GM19397 (cell line): ENCODE measurements around the gene FAM171A1.

Experiments
- ATAC-seq: cut with Tn5 transposase; IDR thresholded peaks from one replicate; pipeline ENCODE4 v1.9.1; 2021; ENCODE audit warnings: mild to moderate bottlenecking, moderate library complexity; ENCODE audit not compliant: unreplicated experiment

Gene FAM171A1

DNA sequence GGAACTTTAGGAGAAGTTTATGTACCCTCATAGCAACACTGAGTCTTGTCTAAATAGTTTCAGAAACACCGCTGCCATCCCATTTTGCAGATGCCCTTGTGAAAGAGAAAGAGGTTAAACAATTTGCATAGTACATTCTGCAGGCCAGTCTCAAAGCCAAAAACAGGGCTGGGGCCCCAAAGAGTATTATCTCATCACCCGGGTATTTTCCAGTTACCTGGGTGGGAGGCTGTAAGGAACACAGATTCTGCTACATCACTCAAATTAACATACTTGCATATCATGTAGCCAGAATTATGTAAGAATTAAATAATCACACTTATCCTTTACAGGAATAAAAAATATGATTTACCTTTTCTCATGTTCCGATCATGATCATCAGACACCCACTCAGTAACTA is 3.1 kb upstream of the FAM171A1 start:
- no peak for ATAC-seq

- no peak for ATAC-seq
Measured at GRCh38 chr10:15373199-15373598, 2.1 kb upstream of the FAM171A1 start.

- no peak for ATAC-seq
Measured at GRCh38 chr10:15370212-15370855, 755 bp downstream of the FAM171A1 start.

- ATAC-seq = no peak
Measured at GRCh38 chr10:15369256-15370211, 1.6 kb downstream of the FAM171A1 start.

GRCh38 chr10:15368101-15368855 is 2.8 kb downstream of the FAM171A1 start:
- no peak for ATAC-seq

GRCh38 chr10:15367296-15368085 is 3.6 kb downstream of the FAM171A1 start:
- ATAC-seq = no peak

GRCh38 chr10:15365692-15366091 is 5.4 kb downstream of the FAM171A1 start:
- no peak for ATAC-seq

- no peak for ATAC-seq
Measured at GRCh38 chr10:15364001-15364400, 7.1 kb downstream of the FAM171A1 start.

DNA sequence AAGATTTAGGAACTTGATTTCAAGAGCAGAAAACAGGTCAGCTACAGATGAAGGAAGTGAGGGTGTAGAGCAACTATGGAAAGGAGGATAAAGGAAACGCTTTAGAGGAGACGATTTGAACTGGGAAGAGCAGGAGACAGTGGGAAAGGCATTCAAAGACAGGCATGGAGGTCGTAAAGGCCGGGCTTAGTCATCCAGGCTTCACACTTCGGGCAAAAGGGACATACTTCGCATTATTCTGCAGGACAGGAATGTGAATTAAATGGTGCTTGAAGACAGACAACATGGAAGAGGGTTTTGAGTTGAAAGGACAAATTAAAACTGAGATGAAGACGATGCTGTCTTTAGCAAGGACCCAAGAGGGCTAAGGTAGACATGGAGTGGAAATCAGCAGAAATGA is 8.1 kb downstream of the FAM171A1 start:
- no peak for ATAC-seq

GRCh38 chr10:15361131-15361530 is 10.0 kb downstream of the FAM171A1 start:
- ATAC-seq = no peak

DNA sequence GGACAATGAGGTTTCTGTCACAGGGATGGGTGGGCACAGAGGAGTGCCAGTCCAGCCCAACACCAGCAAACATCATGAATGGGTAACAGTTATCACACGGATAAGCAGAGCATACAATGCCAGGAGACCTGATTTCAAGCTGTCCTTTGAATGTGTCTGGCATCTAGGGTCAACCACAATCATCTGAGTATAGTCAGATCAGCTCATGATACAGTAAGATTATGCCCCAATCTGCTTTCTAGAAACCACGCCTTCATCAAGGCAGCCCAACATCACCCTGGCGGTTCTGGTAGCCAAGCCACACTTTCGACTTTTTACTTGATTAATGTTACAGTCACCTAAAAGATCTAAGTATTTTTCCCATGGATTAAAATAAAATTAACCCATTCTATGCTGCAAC is 10.5 kb downstream of the FAM171A1 start:
- no peak for ATAC-seq

- ATAC-seq = no peak
Measured at GRCh38 chr10:15353471-15354017, 17.5 kb downstream of the FAM171A1 start.

GRCh38 chr10:15352836-15353235 is 18.3 kb downstream of the FAM171A1 start:
- ATAC-seq = no peak

DNA sequence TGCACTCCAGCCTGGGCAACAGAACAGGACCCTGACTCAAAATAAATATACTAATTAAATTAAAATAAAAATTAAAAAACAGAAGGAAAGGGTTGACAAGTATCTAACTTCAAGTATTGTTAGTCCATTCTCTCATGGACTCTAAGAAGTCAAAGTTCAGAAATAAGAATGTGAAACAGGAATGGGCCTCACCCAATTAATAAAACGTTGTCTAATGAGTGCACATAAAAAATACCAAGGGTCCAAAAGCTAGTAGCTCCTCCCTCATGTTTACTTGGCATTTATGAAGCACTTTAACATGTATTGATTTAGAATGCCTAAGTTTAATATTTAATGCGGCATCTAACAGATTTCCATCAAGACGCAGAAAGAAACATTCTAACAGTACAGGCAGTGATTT is 18.9 kb downstream of the FAM171A1 start:
- ATAC-seq = no peak

- no peak for ATAC-seq
Measured at GRCh38 chr10:15351099-15351820, 19.8 kb downstream of the FAM171A1 start.

DNA sequence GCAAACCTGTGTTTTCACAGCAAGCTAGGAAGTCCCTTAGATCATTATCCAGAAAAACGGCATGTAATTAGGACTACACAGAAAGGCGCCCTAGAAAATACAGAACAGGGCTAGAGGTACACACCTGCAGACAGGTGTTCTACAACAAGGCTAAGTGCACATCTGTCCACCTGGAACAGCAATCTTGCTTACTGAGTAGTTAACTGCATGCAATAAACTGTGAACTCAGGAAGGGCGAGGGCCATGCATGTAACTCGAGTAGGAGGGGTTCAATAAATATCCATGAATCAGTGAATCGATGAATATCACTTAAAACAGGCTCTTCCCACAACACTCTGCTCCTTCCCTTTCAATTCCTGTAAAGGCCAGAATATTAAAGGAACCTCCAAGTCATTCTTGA is 22.0 kb downstream of the FAM171A1 start:
- no peak for ATAC-seq

- ATAC-seq = no peak
Measured at GRCh38 chr10:15348579-15348978, 22.5 kb downstream of the FAM171A1 start.

GRCh38 chr10:15347150-15347549 is 23.9 kb downstream of the FAM171A1 start:
- ATAC-seq = no peak

GRCh38 chr10:15346440-15347141 is 24.5 kb downstream of the FAM171A1 start:
- no peak for ATAC-seq
